ENCODE results near the gene EFCAB10.
"Not testable (repeated sequence)": the region's sequence is repeated elsewhere in the genome, so short reads cannot be mapped to it uniquely, and the experiment has no call there.

EFCAB10 gene

DNA sequence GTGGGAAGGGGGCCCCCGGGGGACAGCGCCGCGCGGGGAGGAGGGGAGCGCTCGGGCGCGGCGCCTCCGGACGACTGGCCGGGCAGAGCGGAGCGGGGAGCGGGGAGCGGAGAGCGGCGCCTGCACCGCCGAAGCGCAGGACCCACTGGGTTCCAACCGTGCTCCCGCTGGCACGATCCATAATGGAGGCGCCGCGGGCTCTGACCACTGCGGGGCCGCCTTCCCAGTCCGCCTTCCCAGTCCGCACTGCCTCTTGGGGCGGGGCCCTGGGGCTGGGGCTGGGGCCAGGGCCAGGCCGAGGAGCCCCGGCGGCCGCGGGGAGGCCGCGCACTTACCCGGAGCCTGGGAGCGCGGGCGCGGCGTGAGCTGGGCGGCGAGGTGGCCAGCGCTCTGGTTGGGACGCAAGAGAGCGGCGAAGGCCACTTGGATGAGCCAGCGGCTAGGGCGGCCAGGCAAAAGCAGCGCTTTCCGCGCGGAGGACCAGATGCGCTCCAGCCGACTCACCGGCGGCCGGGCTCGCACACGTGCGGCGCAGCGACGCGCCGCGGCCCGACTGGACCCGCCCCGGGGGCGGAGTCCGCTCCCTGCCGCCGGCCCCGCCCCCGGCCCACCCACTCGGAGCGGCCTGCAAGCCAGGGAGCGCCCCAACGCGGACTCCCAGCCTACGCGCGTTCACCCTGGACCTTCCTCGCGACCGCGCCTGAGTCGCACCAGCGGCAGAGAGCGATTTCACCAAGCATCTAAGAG is 59.4 kb downstream of the EFCAB10 start, which contains the start of gene PUS7:
PUS7 (minus strand) TSS at position 555 of the 747 bp plus-strand sequence. CDS start 13,759 bp downstream, outside the sequence.
- Mint-ChIP-seq H3K4me1 (peaks cover 18% of the 10 kb centered on the region), H3K27me3 (ENCODE audit: low read depth, poor library complexity) (peaks cover 11% of the 10 kb centered on the region), H3K27ac (peak within 1 kb of the TSS; percentile 97), H3K4me3 (peak within 1 kb of the TSS; percentile 98), H3K9me3 (peaks cover 14% of the 10 kb centered on the region), H3K36me3 (ENCODE audit: low read depth) (peaks cover 22% of the 10 kb centered on the region)
- peak; percentile 90 for DNase-seq
- TF ChIP-seq CTCF (IDR thresholded peaks at IDR 0.05) = no peak

- H3K27me3 Mint-ChIP-seq (ENCODE audit: low read depth, poor library complexity) = peaks cover 11% of the 10 kb centered on the region
- H3K4me3 Mint-ChIP-seq = peak overlapping the region; percentile 98
- H3K36me3 Mint-ChIP-seq (ENCODE audit: low read depth) = peaks cover 29% of the 10 kb centered on the region
- no peak for TF ChIP-seq CTCF (IDR thresholded peaks at IDR 0.05)
- peak; percentile 58 for DNase-seq
- peak overlapping the region; percentile 97 for H3K27ac Mint-ChIP-seq
- H3K9me3 Mint-ChIP-seq = peaks cover 12% of the 10 kb centered on the region
- peaks cover 18% of the 10 kb centered on the region for H3K4me1 Mint-ChIP-seq
These were observed 60.1 kb downstream of the EFCAB10 start for GRCh38 chr7:105521027-105521716.

DNA sequence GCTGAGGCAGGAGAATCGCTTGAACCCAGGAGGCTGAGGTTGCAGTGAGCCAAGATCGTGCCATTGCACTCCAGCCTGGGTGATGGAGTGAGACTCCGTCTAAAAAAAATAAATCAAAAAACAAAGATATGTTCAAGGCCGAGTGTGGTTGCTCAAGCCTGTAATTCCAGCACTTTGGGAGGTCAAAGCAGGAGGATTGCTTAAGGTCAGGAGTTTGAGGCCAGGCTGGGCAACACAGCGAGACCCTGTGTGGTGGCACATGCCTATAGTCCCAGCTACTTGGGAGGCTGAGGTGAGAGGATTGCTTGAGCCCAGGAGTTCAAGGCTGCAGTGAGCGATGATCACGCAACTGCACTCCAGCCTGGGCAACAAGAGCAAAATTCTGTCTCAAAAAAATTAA is 60.7 kb downstream of the EFCAB10 start:
- Mint-ChIP-seq H3K4me1 (peaks cover 18% of the 10 kb centered on the region), H3K27me3 (ENCODE audit: low read depth, poor library complexity) (peaks cover 11% of the 10 kb centered on the region), H3K36me3 (ENCODE audit: low read depth) (peaks cover 32% of the 10 kb centered on the region), H3K4me3 (peak overlapping the region; percentile 72)
- DNase-seq, H3K27ac Mint-ChIP-seq, H3K9me3 Mint-ChIP-seq: not testable (repeated sequence)

GRCh38 chr7:105519353-105519752 is 61.9 kb downstream of the EFCAB10 start:
- Mint-ChIP-seq H3K27me3 (ENCODE audit: low read depth, poor library complexity) (peaks cover 8% of the 10 kb centered on the region), H3K4me3 (peak overlapping the region; percentile 72), H3K4me1 (peaks cover 18% of the 10 kb centered on the region), H3K36me3 (ENCODE audit: low read depth) (peaks cover 42% of the 10 kb centered on the region), H3K27ac (no peak overlapping the region), H3K9me3 (peaks cover 6% of the 10 kb centered on the region)
- DNase-seq = no peak
- no peak for TF ChIP-seq CTCF (IDR thresholded peaks at IDR 0.05)

DNA sequence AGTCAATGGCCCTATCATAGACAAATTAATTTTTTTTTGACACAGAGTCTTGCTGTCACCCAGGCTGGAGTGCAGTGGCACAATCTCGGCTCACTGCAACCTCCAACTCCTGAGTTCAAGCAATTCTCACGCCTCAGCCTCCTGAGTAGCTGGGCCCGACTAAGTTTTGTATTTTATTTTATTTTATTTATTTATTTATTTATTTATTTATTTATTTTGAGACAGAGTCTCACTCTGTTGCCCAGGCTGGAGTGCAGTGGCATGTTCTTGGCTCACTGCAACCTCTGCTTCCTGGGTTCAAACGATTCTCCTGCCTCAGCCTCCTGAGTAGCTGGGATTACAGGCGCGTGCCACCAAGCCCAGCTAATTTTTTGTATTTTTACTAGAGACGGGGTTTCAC is 65.7 kb downstream of the EFCAB10 start:
- DNase-seq; H3K27ac Mint-ChIP-seq; H3K27me3 Mint-ChIP-seq (ENCODE audit: low read depth, poor library complexity); H3K9me3 Mint-ChIP-seq; H3K4me3 Mint-ChIP-seq: not testable (repeated sequence)
- Mint-ChIP-seq H3K36me3 (ENCODE audit: low read depth) (peaks cover 66% of the 10 kb centered on the region), H3K4me1 (peaks cover 26% of the 10 kb centered on the region)

Data from nephron progenitor cell (in vitro differentiated cells).